Measurements from ENCODE around the gene AP1B1. TPM values are rescaled to one million over a fixed set of nuclear protein-coding genes. Genes with fewer than 3 reads are reported as not detected.
"Not testable (repeated sequence)": the region's sequence is repeated elsewhere in the genome, so short reads cannot be mapped to it uniquely, and the experiment has no call there.

AP1B1 gene
- total and polyA plus RNA-seq, 2 donors: 33.0 to 33.2 TPM

DNA sequence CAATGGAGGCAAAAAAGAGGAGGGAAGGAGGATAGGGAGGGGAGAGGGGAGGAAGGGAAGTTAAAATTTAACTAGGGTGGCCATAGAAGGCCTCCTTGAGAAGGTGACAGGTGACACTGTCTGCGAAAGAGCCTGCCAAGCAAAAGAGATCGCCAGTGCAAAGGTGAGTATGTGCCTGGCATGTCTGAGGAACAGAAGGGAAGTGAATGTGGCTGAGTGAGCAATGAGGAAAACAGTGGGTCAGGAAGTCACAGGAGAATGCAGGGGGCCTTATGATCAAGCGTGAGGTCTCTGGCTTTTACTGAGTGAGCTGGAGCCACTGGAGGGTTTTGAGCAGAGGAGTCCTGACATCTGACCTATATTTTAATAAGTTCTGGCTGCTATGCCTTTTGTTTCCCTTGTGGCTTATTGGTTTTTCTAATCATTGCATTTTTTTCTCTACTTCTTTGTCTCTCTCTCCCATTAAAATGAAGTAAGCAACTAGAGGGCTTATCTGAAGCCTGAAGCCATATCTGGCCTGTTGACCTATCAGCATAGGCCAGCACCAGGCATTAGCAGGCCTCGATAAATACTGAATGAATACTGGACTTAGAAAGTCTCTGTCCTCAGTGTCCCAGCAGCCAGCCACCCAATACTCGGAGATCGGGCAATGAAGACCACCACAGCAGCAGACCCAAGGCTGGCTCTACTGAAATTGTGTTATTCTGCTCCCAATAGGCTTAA, 5.6 kb downstream of the AP1B1 start:
- Histone ChIP-seq H3K27me3 (ENCODE audit: control insufficient read depth in 2 of 2, insufficient read depth in 1 of 2, low read length in 1 of 2) (no peaks in the 10 kb centered on the region), H3K4me3 (ENCODE audit: low read length in 2 of 2) (no peak overlapping the region), H3K4me1 (ENCODE audit: control insufficient read depth in 2 of 2, insufficient read depth in 2 of 2, low read length in 2 of 2) (peaks cover 3 to 18% of the 10 kb centered on the region in 2 donors), H3K36me3 (ENCODE audit: control insufficient read depth in 2 of 2, insufficient read depth in 2 of 2, low read length in 1 of 2) (peaks cover 14 to 27% of the 10 kb centered on the region in 2 donors), H3K9me3 (ENCODE audit: control insufficient read depth in 2 of 2, insufficient read depth in 1 of 2, low read length in 1 of 2) (no peaks in the 10 kb centered on the region), H3K27ac (ENCODE audit: low read depth in 1 of 2, low read length in 1 of 2) (no peak overlapping the region)
- 75% methylated on average over 6 of the region's 6 CpGs for WGBS
- no peak for DNase-seq (ENCODE audit: low read depth in 6 of 9, low spot score in 9 of 9)

- Histone ChIP-seq H3K36me3 (ENCODE audit: control insufficient read depth in 2 of 2, insufficient read depth in 2 of 2, low read length in 1 of 2) (peaks cover 24 to 37% of the 10 kb centered on the region in 2 donors), H3K4me3 (ENCODE audit: low read length in 2 of 2) (no peak overlapping the region), H3K27me3 (ENCODE audit: control insufficient read depth in 2 of 2, insufficient read depth in 1 of 2, low read length in 1 of 2) (no peaks in the 10 kb centered on the region), H3K9me3 (ENCODE audit: control insufficient read depth in 2 of 2, insufficient read depth in 1 of 2, low read length in 1 of 2) (no peaks in the 10 kb centered on the region), H3K4me1 (ENCODE audit: control insufficient read depth in 2 of 2, insufficient read depth in 2 of 2, low read length in 2 of 2) (peaks cover 0 to 4% of the 10 kb centered on the region in 2 donors), H3K27ac (ENCODE audit: low read depth in 1 of 2, low read length in 1 of 2) (no peak overlapping the region)
- WGBS: 97% methylated on average over 6 of the region's 6 CpGs
- no peak for DNase-seq (ENCODE audit: low read depth in 6 of 9, low spot score in 9 of 9)
These were observed 7.5 kb downstream of the AP1B1 start for GRCh38 chr22:29380856-29381255.

- no peaks in the 10 kb centered on the region for H3K4me1 ChIP-seq (ENCODE audit: control insufficient read depth in 2 of 2, insufficient read depth in 2 of 2, low read length in 2 of 2)
These were observed 8.2 kb downstream of the AP1B1 start for GRCh38 chr22:29380032-29380781.

GRCh38 chr22:29379258-29379657, 9.1 kb downstream of the AP1B1 start:
- no peaks in the 10 kb centered on the region for H3K9me3 ChIP-seq (ENCODE audit: control insufficient read depth in 2 of 2, insufficient read depth in 1 of 2, low read length in 1 of 2)
- WGBS: 97% methylated on average over 7 of the region's 7 CpGs
- no peaks in the 10 kb centered on the region for H3K27me3 ChIP-seq (ENCODE audit: control insufficient read depth in 2 of 2, insufficient read depth in 1 of 2, low read length in 1 of 2)
- H3K27ac ChIP-seq (ENCODE audit: low read depth in 1 of 2, low read length in 1 of 2): no peak overlapping the region
- peaks cover 26 to 32% of the 10 kb centered on the region in 2 donors for H3K36me3 ChIP-seq (ENCODE audit: control insufficient read depth in 2 of 2, insufficient read depth in 2 of 2, low read length in 1 of 2)
- no peaks in the 10 kb centered on the region for H3K4me1 ChIP-seq (ENCODE audit: control insufficient read depth in 2 of 2, insufficient read depth in 2 of 2, low read length in 2 of 2)
- H3K4me3 ChIP-seq (ENCODE audit: low read length in 2 of 2): no peak overlapping the region
- DNase-seq (ENCODE audit: low read depth in 6 of 9, low spot score in 9 of 9): no peak

More at GRCh38 chr22:29380032-29380781, 8.2 kb downstream of the AP1B1 start:
- H3K4me3 ChIP-seq (ENCODE audit: low read length in 2 of 2): no peak overlapping the region
- no peaks in the 10 kb centered on the region for H3K27me3 ChIP-seq (ENCODE audit: control insufficient read depth in 2 of 2, insufficient read depth in 1 of 2, low read length in 1 of 2)
- peaks cover 23 to 36% of the 10 kb centered on the region in 2 donors for H3K36me3 ChIP-seq (ENCODE audit: control insufficient read depth in 2 of 2, insufficient read depth in 2 of 2, low read length in 1 of 2)
- no peak for DNase-seq (ENCODE audit: low read depth in 6 of 9, low spot score in 9 of 9)
- 97% methylated on average over 6 of the region's 6 CpGs for WGBS
- H3K9me3 ChIP-seq (ENCODE audit: control insufficient read depth in 2 of 2, insufficient read depth in 1 of 2, low read length in 1 of 2): no peaks in the 10 kb centered on the region
- H3K27ac ChIP-seq (ENCODE audit: low read depth in 1 of 2, low read length in 1 of 2): no peak overlapping the region

DNA sequence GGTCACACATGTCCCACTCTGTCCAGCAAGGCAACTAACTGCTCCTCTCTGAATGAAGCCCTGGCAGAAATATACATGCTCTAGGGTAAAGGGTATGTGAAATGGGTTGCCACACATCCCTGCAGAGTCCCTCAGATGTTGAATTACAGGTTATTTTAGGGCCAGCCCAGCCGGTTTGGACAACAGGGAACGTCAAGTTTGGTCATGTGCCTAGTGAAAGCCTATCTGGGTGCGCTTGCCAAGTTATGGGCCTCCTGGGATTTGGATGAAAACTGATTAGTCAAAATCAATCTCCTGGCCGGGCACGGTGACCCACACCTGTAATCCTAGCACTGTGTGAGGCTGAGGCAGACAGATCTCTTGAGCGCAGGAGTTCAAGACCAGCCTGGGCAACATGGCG, 10.4 kb downstream of the AP1B1 start:
- peak overlapping the region in 1 of 2 donors; percentile 5 for H3K27ac ChIP-seq (ENCODE audit: low read depth in 1 of 2, low read length in 1 of 2)
- no peaks in the 10 kb centered on the region for H3K27me3 ChIP-seq (ENCODE audit: control insufficient read depth in 2 of 2, insufficient read depth in 1 of 2, low read length in 1 of 2)
- peaks cover 23 to 25% of the 10 kb centered on the region in 2 donors for H3K36me3 ChIP-seq (ENCODE audit: control insufficient read depth in 2 of 2, insufficient read depth in 2 of 2, low read length in 1 of 2)
- no peak overlapping the region for H3K4me3 ChIP-seq (ENCODE audit: low read length in 2 of 2)
- H3K9me3 ChIP-seq (ENCODE audit: control insufficient read depth in 2 of 2, insufficient read depth in 1 of 2, low read length in 1 of 2): no peaks in the 10 kb centered on the region
- no peaks in the 10 kb centered on the region for H3K4me1 ChIP-seq (ENCODE audit: control insufficient read depth in 2 of 2, insufficient read depth in 2 of 2, low read length in 2 of 2)
- 95% methylated on average over 7 of the region's 7 CpGs for WGBS
- no peak for DNase-seq (ENCODE audit: low read depth in 6 of 9, low spot score in 9 of 9)

DNA sequence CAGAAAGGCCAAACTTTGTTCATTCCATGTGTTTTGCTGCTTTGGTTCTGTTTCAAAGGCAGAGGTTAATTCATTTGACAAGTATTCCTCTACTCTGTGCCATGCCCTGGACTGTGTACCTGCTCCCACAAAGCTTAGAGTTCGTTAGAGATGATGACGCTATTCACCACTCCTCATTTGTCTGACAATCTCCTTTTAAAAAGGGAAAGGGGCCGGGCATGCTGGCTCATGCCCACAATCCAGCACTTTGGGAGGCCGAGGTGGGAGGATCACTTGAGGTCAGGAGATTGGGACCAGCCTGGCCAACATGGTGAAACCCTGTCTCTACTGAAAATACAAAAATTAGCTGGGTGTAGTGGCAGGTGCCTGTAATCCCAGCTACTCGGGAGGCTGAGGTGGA, 11.7 kb downstream of the AP1B1 start:
- not testable (repeated sequence) for H3K27me3 ChIP-seq (ENCODE audit: control insufficient read depth in 2 of 2, insufficient read depth in 1 of 2, low read length in 1 of 2); H3K27ac ChIP-seq (ENCODE audit: low read depth in 1 of 2, low read length in 1 of 2); H3K4me1 ChIP-seq (ENCODE audit: control insufficient read depth in 2 of 2, insufficient read depth in 2 of 2, low read length in 2 of 2); DNase-seq (ENCODE audit: low read depth in 6 of 9, low spot score in 9 of 9); H3K9me3 ChIP-seq (ENCODE audit: control insufficient read depth in 2 of 2, insufficient read depth in 1 of 2, low read length in 1 of 2); H3K4me3 ChIP-seq (ENCODE audit: low read length in 2 of 2)
- H3K36me3 ChIP-seq (ENCODE audit: control insufficient read depth in 2 of 2, insufficient read depth in 2 of 2, low read length in 1 of 2): peaks cover 23% of the 10 kb centered on the region in 2 donors
- 95% methylated on average over 5 of the region's 5 CpGs for WGBS

GRCh38 chr22:29375398-29376076, 12.8 kb downstream of the AP1B1 start:
- Histone ChIP-seq H3K9me3 (ENCODE audit: control insufficient read depth in 2 of 2, insufficient read depth in 1 of 2, low read length in 1 of 2) (no peaks in the 10 kb centered on the region), H3K4me1 (ENCODE audit: control insufficient read depth in 2 of 2, insufficient read depth in 2 of 2, low read length in 2 of 2) (peaks cover 0 to 11% of the 10 kb centered on the region in 2 donors), H3K36me3 (ENCODE audit: control insufficient read depth in 2 of 2, insufficient read depth in 2 of 2, low read length in 1 of 2) (peaks cover 19 to 25% of the 10 kb centered on the region in 2 donors), H3K27me3 (ENCODE audit: control insufficient read depth in 2 of 2, insufficient read depth in 1 of 2, low read length in 1 of 2) (no peaks in the 10 kb centered on the region), H3K27ac (ENCODE audit: low read depth in 1 of 2, low read length in 1 of 2) (no peak overlapping the region), H3K4me3 (ENCODE audit: low read length in 2 of 2) (no peak overlapping the region)
- 84% methylated on average over 4 of the region's 4 CpGs for WGBS
- DNase-seq (ENCODE audit: low read depth in 6 of 9, low spot score in 9 of 9): no peak

DNA sequence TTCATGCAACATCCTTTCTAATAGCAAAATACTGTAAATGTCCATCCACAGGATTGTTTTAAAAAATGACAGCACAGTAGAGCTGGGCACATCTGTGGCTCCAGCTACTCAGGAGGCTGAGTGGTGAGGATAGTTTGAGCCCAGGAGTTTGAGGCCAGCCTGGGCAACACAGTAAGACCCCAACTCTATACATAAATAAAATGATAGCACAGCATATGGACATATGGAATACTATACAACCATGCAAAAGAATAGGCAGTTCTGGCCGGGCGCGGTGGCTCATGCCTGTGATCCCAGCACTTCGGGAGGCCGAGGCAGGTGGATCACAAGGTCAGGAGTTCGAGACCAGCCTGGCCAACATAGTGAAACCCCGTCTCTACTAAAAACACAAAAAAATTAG, 13.6 kb downstream of the AP1B1 start:
- H3K4me1 ChIP-seq (ENCODE audit: control insufficient read depth in 2 of 2, insufficient read depth in 2 of 2, low read length in 2 of 2): peaks cover 0 to 13% of the 10 kb centered on the region in 2 donors
- 99% methylated on average over 7 of the region's 7 CpGs for WGBS
- not testable (repeated sequence) for H3K9me3 ChIP-seq (ENCODE audit: control insufficient read depth in 2 of 2, insufficient read depth in 1 of 2, low read length in 1 of 2); H3K27me3 ChIP-seq (ENCODE audit: control insufficient read depth in 2 of 2, insufficient read depth in 1 of 2, low read length in 1 of 2); H3K4me3 ChIP-seq (ENCODE audit: low read length in 2 of 2); H3K27ac ChIP-seq (ENCODE audit: low read depth in 1 of 2, low read length in 1 of 2); DNase-seq (ENCODE audit: low read depth in 6 of 9, low spot score in 9 of 9)
- peaks cover 19 to 22% of the 10 kb centered on the region in 2 donors for H3K36me3 ChIP-seq (ENCODE audit: control insufficient read depth in 2 of 2, insufficient read depth in 2 of 2, low read length in 1 of 2)

- H3K27me3 ChIP-seq (ENCODE audit: control insufficient read depth in 2 of 2, insufficient read depth in 1 of 2, low read length in 1 of 2): no peaks in the 10 kb centered on the region
- H3K9me3 ChIP-seq (ENCODE audit: control insufficient read depth in 2 of 2, insufficient read depth in 1 of 2, low read length in 1 of 2): no peaks in the 10 kb centered on the region
- peaks cover 0 to 16% of the 10 kb centered on the region in 2 donors for H3K4me1 ChIP-seq (ENCODE audit: control insufficient read depth in 2 of 2, insufficient read depth in 2 of 2, low read length in 2 of 2)
- H3K4me3 ChIP-seq (ENCODE audit: low read length in 2 of 2): no peak overlapping the region
- peaks cover 18 to 19% of the 10 kb centered on the region in 2 donors for H3K36me3 ChIP-seq (ENCODE audit: control insufficient read depth in 2 of 2, insufficient read depth in 2 of 2, low read length in 1 of 2)
- WGBS: 90% methylated on average over 6 of the region's 6 CpGs
- no peak overlapping the region for H3K27ac ChIP-seq (ENCODE audit: low read depth in 1 of 2, low read length in 1 of 2)
- DNase-seq (ENCODE audit: low read depth in 6 of 9, low spot score in 9 of 9): no peak
These were observed 14.0 kb downstream of the AP1B1 start for GRCh38 chr22:29374401-29374800.

Data from thymus (tissue), 11 donors.